Measurements from ENCODE around the gene MT1F. TPM values are rescaled to one million over a fixed set of nuclear protein-coding genes. Genes with fewer than 3 reads are reported as not detected.

Gene MT1F
- total and polyA plus RNA-seq, 10 of the 15 experiments (the other 5 are each of a cell fraction or from before 2014, with no cell fraction given): 0.28 to 2.5 (median 1.1) TPM; not detected in 1

- TF ChIP-seq CREB1 (IDR thresholded peaks at IDR 0.05; ENCODE audit: low read depth) (0 out of 2 replicates have a peak, but pooled peaks have one; percentile 23), IRF4 (IDR thresholded peaks at IDR 0.05; ENCODE audit: low read depth, low read length) (0 out of 2 replicates have a peak, but pooled peaks have one; percentile 57), MEF2B (IDR thresholded peaks at IDR 0.05; ENCODE audit: partially characterized antibody, poor library complexity, severe bottlenecking) (peak; percentile 14), ATF7 (IDR thresholded peaks at IDR 0.05; ENCODE audit: low read depth) (0 out of 2 replicates have a peak, but pooled peaks have one; percentile 37), POLR2AphosphoS2 (IDR thresholded peaks at IDR 0.05; ENCODE audit: low read depth, low read length) (no peak), POLR2A (IDR thresholded peaks at IDR 0.05; ENCODE audit: low read depth, low read length) (no peak), MEF2A (IDR thresholded peaks at IDR 0.05; ENCODE audit: insufficient read depth, low read depth, low read length) (no peak)
Observed at GRCh38 chr16:56630134-56630533, 27.6 kb upstream of the MT1F start (continued).

GRCh38 chr16:56631197-56631596 is 26.6 kb upstream of the MT1F start:
- ChIA-PET POLR2A (interaction anchor here (1.2 to 1.9 kb wide), 2 partner anchors 23 to 98 kb away, joined by 3 to 6 read pairs; partner anchors contain the start of gene MT2A), RAD21 (ENCODE audit: unreplicated experiment) (interaction anchor here (1.2 to 2.9 kb wide), 3 partner anchors 21 to 70 kb away, joined by 3 to 23 read pairs (median 11); partner anchors contain the start of gene MT2A), SMC1A (ENCODE audit: uncharacterized antibody, unreplicated experiment) (interaction anchor here (1.0 to 2.4 kb wide), 4 partner anchors 20 to 71 kb away, joined by 3 to 27 read pairs (median 5); no protein-coding TSS in a partner anchor), CTCF (interaction anchor here (1.2 to 3.1 kb wide), 3 partner anchors 30 to 158 kb away, joined by 4 to 14 read pairs (median 13); no protein-coding TSS in a partner anchor)
- H3K27me3 ChIP-seq (replicated peaks in 1 of 2; ENCODE audit: control insufficient read depth in 2 of 2, insufficient read depth in 2 of 2, low read length in 1 of 2): peaks cover 11 to 18% of the 10 kb centered on the region in 2 experiments
- H3K9me3 ChIP-seq (replicated peaks; ENCODE audit: control insufficient read depth, insufficient read depth, low read length): no peaks in the 10 kb centered on the region
- intact Hi-C loops (cut with micrococcal nuclease; ENCODE audit: unreplicated experiment) (no loop called here), in situ Hi-C loops (cut with MboI) (no loop called here)
- H3K4me1 ChIP-seq (ENCODE audit: control insufficient read depth, insufficient read depth, low read length): peaks cover 15% of the 10 kb centered on the region
- DNase-seq (ENCODE audit: low read depth, low spot score) (no peak), ATAC-seq (no peak), FAIRE-seq (no peak)
- no peak for TF ChIP-seq CBX3 (IDR thresholded peaks at IDR 0.05; ENCODE audit: borderline replicate concordance, low read depth)
- TF ChIP-seq DPF2 (IDR thresholded peaks at IDR 0.05): no peak
- TF ChIP-seq ZNF384 (IDR thresholded peaks at IDR 0.05; ENCODE audit: borderline replicate concordance, low read depth, low read length): no peak
- TF ChIP-seq MXI1 (IDR thresholded peaks at IDR 0.05; ENCODE audit: low read depth, low read length): no peak
- no peaks in the 10 kb centered on the region for H3K79me2 ChIP-seq (ENCODE audit: control insufficient read depth, insufficient read depth, low read length)
- H3K9ac ChIP-seq (ENCODE audit: control insufficient read depth, insufficient read depth, low read length): no peak overlapping the region
- H3K4me2 ChIP-seq (ENCODE audit: control insufficient read depth, insufficient read depth): no peak overlapping the region
- H3K36me3 ChIP-seq (ENCODE audit: control insufficient read depth in 2 of 2, insufficient read depth in 2 of 2, low read length in 1 of 2): no peaks in the 10 kb centered on the region
- H2AFZ ChIP-seq (ENCODE audit: control insufficient read depth, low read depth, low read length): no peak overlapping the region
- no peak overlapping the region for H3K27ac ChIP-seq (ENCODE audit: control insufficient read depth, insufficient read depth)
- no peaks in the 10 kb centered on the region for H4K20me1 ChIP-seq (ENCODE audit: control insufficient read depth, insufficient read depth)
- no TSS peak for BruUV-seq (replicated peaks)
- WGBS (ENCODE audit: insufficient coverage, insufficient replicate concordance, low lambda C conversion rate, missing lambda C conversion rate): 69% methylated on average over 10 of the region's 10 CpGs
- no peak overlapping the region for H3K4me3 ChIP-seq

Measured in GM12878 (cell line).